Skeletal muscle satellite cell (primary cell): Measurements from ENCODE around the gene PHF19.
A peak's percentile ranks its signal among the peaks of the same experiment; 100 is the strongest.

Source experiments
- H3K27me3 ChIP-seq: 2 replicates; pipeline ENCODE4 v1.7.0; 2013; ENCODE audit warnings: low read length; ENCODE audit not compliant: control insufficient read depth, insufficient read depth
- H3K36me3 ChIP-seq: 2 replicates; pipeline ENCODE4 v1.7.0; 2013; ENCODE audit warnings: mild to moderate bottlenecking, control low read depth, low read length; ENCODE audit not compliant: insufficient read depth
- H3K4me1 ChIP-seq: 2 replicates; pipeline ENCODE4 v1.7.0; 2013; ENCODE audit warnings: low read length; ENCODE audit not compliant: control insufficient read depth, insufficient read depth
- H3K4me2 ChIP-seq: 2 replicates; pipeline ENCODE4 v1.7.0; 2013; ENCODE audit warnings: mild to moderate bottlenecking, low read length
- H3K4me3 ChIP-seq: 2 replicates; pipeline ENCODE4 v1.7.0; 2013; ENCODE audit warnings: low read length
- H3K9ac ChIP-seq: 2 replicates; pipeline ENCODE4 v1.7.0; 2013; ENCODE audit warnings: mild to moderate bottlenecking, low read depth, low read length, moderate library complexity
- H3K9me3 ChIP-seq: replicated peaks from 2 replicates; pipeline ENCODE4 v1.7.0; 2013; ENCODE audit warnings: mild to moderate bottlenecking, control low read depth, low read length

Gene PHF19

GRCh38 chr9:120886490-120886967 is 9.5 kb upstream of the PHF19 start:
- peaks cover 9% of the 10 kb centered on the region for H3K4me1 ChIP-seq
- H3K4me2 ChIP-seq: peak overlapping the region; percentile 7
- no peak overlapping the region for H3K4me3 ChIP-seq
- H3K9ac ChIP-seq: no peak overlapping the region
- peaks cover 15% of the 10 kb centered on the region for H3K27me3 ChIP-seq
- H3K9me3 ChIP-seq: no peaks in the 10 kb centered on the region
- H3K36me3 ChIP-seq: no peaks in the 10 kb centered on the region

GRCh38 chr9:120885958-120886357 is 9.0 kb upstream of the PHF19 start:
- H3K9me3 ChIP-seq: no peaks in the 10 kb centered on the region
- H3K27me3 ChIP-seq: peaks cover 15% of the 10 kb centered on the region
- H3K4me1 ChIP-seq: peaks cover 9% of the 10 kb centered on the region
- H3K9ac ChIP-seq: no peak overlapping the region
- H3K4me2 ChIP-seq: peak overlapping the region; percentile 7
- H3K36me3 ChIP-seq: no peaks in the 10 kb centered on the region
- H3K4me3 ChIP-seq: no peak overlapping the region

GRCh38 chr9:120885457-120885856 is 8.5 kb upstream of the PHF19 start:
- H3K4me3 ChIP-seq: no peak overlapping the region
- H3K4me2 ChIP-seq: no peak overlapping the region
- H3K27me3 ChIP-seq: peaks cover 15% of the 10 kb centered on the region
- no peaks in the 10 kb centered on the region for H3K9me3 ChIP-seq
- H3K36me3 ChIP-seq: no peaks in the 10 kb centered on the region
- no peak overlapping the region for H3K9ac ChIP-seq
- peaks cover 9% of the 10 kb centered on the region for H3K4me1 ChIP-seq

GRCh38 chr9:120883608-120883996 is 6.6 kb upstream of the PHF19 start:
- Histone ChIP-seq H3K9ac (no peak overlapping the region), H3K9me3 (no peaks in the 10 kb centered on the region), H3K36me3 (no peaks in the 10 kb centered on the region), H3K27me3 (peaks cover 12% of the 10 kb centered on the region), H3K4me1 (peaks cover 9% of the 10 kb centered on the region), H3K4me3 (no peak overlapping the region), H3K4me2 (no peak overlapping the region)

GRCh38 chr9:120882935-120883607 is 6.1 kb upstream of the PHF19 start:
- H3K9me3 ChIP-seq: no peaks in the 10 kb centered on the region
- peaks cover 9% of the 10 kb centered on the region for H3K4me1 ChIP-seq

GRCh38 chr9:120879446-120879845 is 2.5 kb upstream of the PHF19 start:
- H3K4me3 ChIP-seq: no peak overlapping the region
- no peak overlapping the region for H3K4me2 ChIP-seq
- no peak overlapping the region for H3K9ac ChIP-seq
- H3K36me3 ChIP-seq: no peaks in the 10 kb centered on the region
- H3K9me3 ChIP-seq: no peaks in the 10 kb centered on the region
- H3K4me1 ChIP-seq: peaks cover 15% of the 10 kb centered on the region
- H3K27me3 ChIP-seq: peaks cover 10% of the 10 kb centered on the region

More at GRCh38 chr9:120882935-120883607, 6.1 kb upstream of the PHF19 start:
- no peak overlapping the region for H3K4me2 ChIP-seq
- H3K36me3 ChIP-seq: no peaks in the 10 kb centered on the region
- peaks cover 10% of the 10 kb centered on the region for H3K27me3 ChIP-seq
- no peak overlapping the region for H3K9ac ChIP-seq
- H3K4me3 ChIP-seq: no peak overlapping the region

GRCh38 chr9:120878188-120879130 is 1.5 kb upstream of the PHF19 start:
- peaks cover 15% of the 10 kb centered on the region for H3K4me1 ChIP-seq
- H3K4me3 ChIP-seq: no peak overlapping the region
- H3K9ac ChIP-seq: no peak overlapping the region
- no peaks in the 10 kb centered on the region for H3K9me3 ChIP-seq
- H3K27me3 ChIP-seq: peaks cover 5% of the 10 kb centered on the region
- H3K36me3 ChIP-seq: no peaks in the 10 kb centered on the region
- no peak overlapping the region for H3K4me2 ChIP-seq

- peaks cover 15% of the 10 kb centered on the region for H3K4me1 ChIP-seq
- H3K27me3 ChIP-seq: no peaks in the 10 kb centered on the region
- H3K36me3 ChIP-seq: peaks cover 3% of the 10 kb centered on the region
- H3K4me3 ChIP-seq: peak overlapping the region; percentile 67
- H3K9me3 ChIP-seq: no peaks in the 10 kb centered on the region
- H3K9ac ChIP-seq: peak overlapping the region; percentile 63
- H3K4me2 ChIP-seq: peak overlapping the region; percentile 90
Observed at GRCh38 chr9:120877276-120878034, 467 bp upstream of the PHF19 start.

- Histone ChIP-seq H3K4me3 (peak overlapping the region; percentile 82), H3K4me2 (peak overlapping the region; percentile 90), H3K9me3 (no peaks in the 10 kb centered on the region), H3K36me3 (peaks cover 3% of the 10 kb centered on the region), H3K27me3 (no peaks in the 10 kb centered on the region), H3K4me1 (peaks cover 15% of the 10 kb centered on the region), H3K9ac (peak overlapping the region; percentile 84)
Observed at GRCh38 chr9:120875954-120876841, 790 bp downstream of the PHF19 start.

GRCh38 chr9:120875643-120875953 is 1.4 kb downstream of the PHF19 start:
- no peaks in the 10 kb centered on the region for H3K9me3 ChIP-seq
- peak overlapping the region; percentile 82 for H3K4me3 ChIP-seq
- peak overlapping the region; percentile 90 for H3K4me2 ChIP-seq
- H3K9ac ChIP-seq: peak overlapping the region; percentile 84
- H3K4me1 ChIP-seq: peaks cover 15% of the 10 kb centered on the region
- no peaks in the 10 kb centered on the region for H3K27me3 ChIP-seq
- H3K36me3 ChIP-seq: peaks cover 3% of the 10 kb centered on the region
